Measurements from ENCODE around the gene MMP28.

- no peak for TF ChIP-seq CTCF (IDR thresholded peaks at IDR 0.05)
- no peak for TF ChIP-seq EZH2 (IDR thresholded peaks at IDR 0.05; ENCODE audit: borderline replicate concordance, insufficient read depth, low read depth, low read length, poor library complexity, severe bottlenecking)
Observed at GRCh38 chr17:35717475-35717874, 78.0 kb downstream of the MMP28 start.
